ENCODE measurements around the gene ZFHX3. TPM values are rescaled to one million over a fixed set of nuclear protein-coding genes. Genes with fewer than 3 reads are reported as not detected.
A peak's percentile ranks its signal among the peaks of the same experiment; 100 is the strongest.

The ZFHX3 gene
- total and polyA plus RNA-seq, 4 donors, result 2.6 to 32.7 (median 14.7) TPM

DNA sequence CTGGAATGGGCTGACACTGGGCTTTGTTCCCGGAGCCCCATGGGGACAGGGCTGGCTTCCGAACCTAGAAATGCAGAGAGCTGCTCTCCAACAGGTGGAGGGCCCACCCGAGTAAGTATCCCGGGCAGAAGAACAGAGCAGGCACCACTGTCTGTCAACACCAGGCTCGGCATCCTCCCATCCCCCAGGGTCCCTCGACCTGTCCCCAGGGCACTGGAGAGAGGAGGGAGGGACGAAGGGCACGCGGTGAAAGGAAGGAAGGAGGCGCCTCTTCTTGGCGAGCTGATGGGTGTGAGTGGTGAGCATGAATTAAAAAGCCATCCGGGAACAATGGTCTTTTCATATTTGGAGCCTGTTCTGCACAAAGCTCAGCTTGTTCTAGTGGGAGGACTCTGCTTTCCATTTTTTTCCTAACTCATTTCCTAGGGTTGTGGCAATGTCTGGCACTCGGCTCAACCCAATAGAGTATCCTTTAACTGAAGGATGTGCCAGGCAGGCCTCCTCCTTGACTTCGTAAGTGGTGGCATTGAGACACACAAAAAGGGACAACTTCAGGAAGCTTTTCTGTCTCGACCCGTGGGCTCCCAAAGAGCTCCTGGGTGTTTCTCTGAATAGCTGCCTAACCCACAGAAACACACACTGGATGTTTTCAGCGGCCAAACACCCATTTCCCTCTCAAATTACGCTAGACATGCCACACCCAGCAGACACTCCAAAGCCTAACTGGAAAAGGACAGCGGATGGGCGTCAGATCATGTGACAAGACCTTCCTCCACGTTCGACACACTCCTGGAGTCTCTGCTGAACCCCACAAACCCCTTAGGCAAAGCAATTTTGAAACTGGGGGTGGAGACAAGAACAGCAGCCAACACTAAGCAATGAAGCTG is 47.7 kb downstream of the ZFHX3 start:
- TF ChIP-seq, protein P1, sequence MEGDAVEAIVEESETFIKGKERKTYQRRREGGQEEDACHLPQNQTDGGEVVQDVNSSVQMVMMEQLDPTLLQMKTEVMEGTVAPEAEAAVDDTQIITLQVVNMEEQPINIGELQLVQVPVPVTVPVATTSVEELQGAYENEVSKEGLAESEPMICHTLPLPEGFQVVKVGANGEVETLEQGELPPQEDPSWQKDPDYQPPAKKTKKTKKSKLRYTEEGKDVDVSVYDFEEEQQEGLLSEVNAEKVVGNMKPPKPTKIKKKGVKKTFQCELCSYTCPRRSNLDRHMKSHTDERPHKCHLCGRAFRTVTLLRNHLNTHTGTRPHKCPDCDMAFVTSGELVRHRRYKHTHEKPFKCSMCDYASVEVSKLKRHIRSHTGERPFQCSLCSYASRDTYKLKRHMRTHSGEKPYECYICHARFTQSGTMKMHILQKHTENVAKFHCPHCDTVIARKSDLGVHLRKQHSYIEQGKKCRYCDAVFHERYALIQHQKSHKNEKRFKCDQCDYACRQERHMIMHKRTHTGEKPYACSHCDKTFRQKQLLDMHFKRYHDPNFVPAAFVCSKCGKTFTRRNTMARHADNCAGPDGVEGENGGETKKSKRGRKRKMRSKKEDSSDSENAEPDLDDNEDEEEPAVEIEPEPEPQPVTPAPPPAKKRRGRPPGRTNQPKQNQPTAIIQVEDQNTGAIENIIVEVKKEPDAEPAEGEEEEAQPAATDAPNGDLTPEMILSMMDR (IDR thresholded peaks at IDR 0.05; ENCODE audit: control extremely low read depth, extremely low read depth), result no peak
- Histone ChIP-seq H3K9ac (ENCODE audit: insufficient read depth in 1 of 2, low read length in 2 of 2) (peak overlapping the region in 1 of 2 donors; percentile 19), H3K27ac (ENCODE audit: low read depth in 1 of 2, low read length in 1 of 2) (peak overlapping the region in 1 of 2 donors; percentile 30), H3K9me3 (ENCODE audit: control insufficient read depth in 4 of 4, insufficient read depth in 3 of 4, low read length in 3 of 4) (peaks cover 0 to 3% (median under 1%) of the 10 kb centered on the region in 4 donors), H3K27me3 (ENCODE audit: control insufficient read depth in 3 of 3, insufficient read depth in 3 of 3, low read length in 2 of 3) (no peaks in the 10 kb centered on the region), H3K4me3 (no peak overlapping the region), H3K4me1 (ENCODE audit: control insufficient read depth in 5 of 5, insufficient read depth in 5 of 5, low read length in 5 of 5) (peaks cover 0 to 44% (median 24%) of the 10 kb centered on the region in 5 donors), H3K36me3 (ENCODE audit: control insufficient read depth in 4 of 4, insufficient read depth in 4 of 4, low read length in 4 of 4) (no peaks in the 10 kb centered on the region)
- WGBS, 2 donors, result 41 to 46% methylated on average over 22 of the region's 22 CpGs
- ATAC-seq (ENCODE audit: insufficient read depth, low FRiP score) (peak; percentile 16), DNase-seq (peak; percentile 43 to 64 (median 47))

DNA sequence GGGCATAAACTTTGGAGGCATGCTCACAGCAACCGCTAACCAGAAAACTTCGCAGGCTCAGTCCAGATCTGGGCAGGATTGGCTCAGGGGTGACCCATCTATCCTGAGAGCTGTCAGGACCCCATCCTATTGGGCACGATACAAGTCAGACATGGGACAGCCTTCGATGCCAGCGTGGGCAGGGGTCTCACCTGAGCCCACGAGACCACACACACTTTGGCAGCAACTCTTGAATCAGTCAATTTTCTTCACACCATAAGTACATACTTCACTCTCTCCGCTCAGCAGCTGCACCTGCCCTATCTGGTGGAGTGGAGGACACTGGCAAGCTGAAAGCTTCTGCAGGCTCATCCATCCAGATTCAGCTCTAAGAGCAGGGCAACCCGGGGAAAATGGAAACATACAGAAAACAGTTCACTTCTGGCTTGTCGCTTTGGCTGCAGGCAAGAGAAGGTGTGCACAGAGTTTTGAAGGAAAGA is 48.3 kb downstream of the ZFHX3 start:
- Histone ChIP-seq H3K9ac (ENCODE audit: insufficient read depth in 1 of 2, low read length in 2 of 2) (no peak overlapping the region), H3K4me1 (ENCODE audit: control insufficient read depth in 5 of 5, insufficient read depth in 5 of 5, low read length in 5 of 5) (peaks cover 0 to 50% (median 24%) of the 10 kb centered on the region in 5 donors), H3K27ac (ENCODE audit: low read depth in 1 of 2, low read length in 1 of 2) (no peak overlapping the region), H3K4me3 (no peak overlapping the region), H3K9me3 (ENCODE audit: control insufficient read depth in 4 of 4, insufficient read depth in 3 of 4, low read length in 3 of 4) (peaks cover 0 to 3% (median under 1%) of the 10 kb centered on the region in 4 donors), H3K36me3 (ENCODE audit: control insufficient read depth in 4 of 4, insufficient read depth in 4 of 4, low read length in 4 of 4) (no peaks in the 10 kb centered on the region), H3K27me3 (ENCODE audit: control insufficient read depth in 3 of 3, insufficient read depth in 3 of 3, low read length in 2 of 3) (no peaks in the 10 kb centered on the region)
- TF ChIP-seq, protein P1 (IDR thresholded peaks at IDR 0.05; ENCODE audit: control extremely low read depth, extremely low read depth), result no peak
- ATAC-seq (ENCODE audit: insufficient read depth, low FRiP score), result no peak
- no peak for DNase-seq
- 79 to 84% methylated on average over 9 of the region's 9 CpGs for WGBS, 2 donors

DNA sequence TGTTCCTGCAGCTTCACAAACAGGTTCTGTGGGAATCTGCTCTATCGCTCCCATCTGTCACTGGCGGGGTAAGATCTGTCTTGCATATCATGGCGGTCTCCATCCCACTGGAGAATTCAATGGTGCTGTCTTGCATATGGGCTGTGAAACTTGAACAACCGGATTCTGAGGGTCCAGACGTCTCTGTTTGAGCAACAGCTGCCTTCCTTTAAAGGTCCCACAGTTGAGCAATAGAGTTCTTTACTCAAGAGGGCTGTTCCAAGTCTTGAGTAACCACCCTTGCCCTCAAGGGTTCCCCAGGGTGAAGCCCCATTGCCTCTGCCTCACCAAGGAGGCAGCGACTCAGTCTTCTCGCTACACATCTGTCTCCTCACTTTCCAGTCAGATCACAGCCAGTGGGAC is 50.8 kb downstream of the ZFHX3 start:
- DNase-seq, result peak; percentile 62 to 89 (median 75)
- WGBS, 2 donors, result 30 to 41% methylated on average over 7 of the region's 7 CpGs
- TF ChIP-seq, protein P1 (IDR thresholded peaks at IDR 0.05; ENCODE audit: control extremely low read depth, extremely low read depth), result no peak
- Histone ChIP-seq H3K9me3 (ENCODE audit: control insufficient read depth in 4 of 4, insufficient read depth in 3 of 4, low read length in 3 of 4) (peaks cover 0 to 3% (median under 1%) of the 10 kb centered on the region in 4 donors), H3K4me3 (no peak overlapping the region), H3K36me3 (ENCODE audit: control insufficient read depth in 4 of 4, insufficient read depth in 4 of 4, low read length in 4 of 4) (no peaks in the 10 kb centered on the region), H3K4me1 (ENCODE audit: control insufficient read depth in 5 of 5, insufficient read depth in 5 of 5, low read length in 5 of 5) (peaks cover 0 to 74% (median 24%) of the 10 kb centered on the region in 5 donors), H3K27ac (ENCODE audit: low read depth in 1 of 2, low read length in 1 of 2) (no peak overlapping the region), H3K27me3 (ENCODE audit: control insufficient read depth in 3 of 3, insufficient read depth in 3 of 3, low read length in 2 of 3) (no peaks in the 10 kb centered on the region), H3K9ac (ENCODE audit: insufficient read depth in 1 of 2, low read length in 2 of 2) (no peak overlapping the region)
- peak; percentile 59 for ATAC-seq (ENCODE audit: insufficient read depth, low FRiP score)
